ENCODE measurements around the gene HEYL.

HEYL gene

GRCh38 chr1:39639305-39640130 lies at the start of gene HEYL:
Gene HEYL (minus strand): TSS chr1:39639643. CDS start chr1:39639625, 18 bp downstream.
- Histone ChIP-seq H3K4me1 (ENCODE audit: control insufficient read depth, insufficient read depth, low read length) (no peaks in the 10 kb centered on the region), H3K27ac (ENCODE audit: low read depth, low read length) (peak within 1 kb of the TSS; percentile 43), H3K9ac (ENCODE audit: low read length) (no peak within 1 kb of the TSS), H3K27me3 (ENCODE audit: control insufficient read depth, insufficient read depth, low read length) (peaks cover 11% of the 10 kb centered on the region), H3K4me3 (ENCODE audit: low read length) (peak within 1 kb of the TSS; percentile 69), H3K36me3 (ENCODE audit: control insufficient read depth, insufficient read depth, low read length) (no peaks in the 10 kb centered on the region)

DNA sequence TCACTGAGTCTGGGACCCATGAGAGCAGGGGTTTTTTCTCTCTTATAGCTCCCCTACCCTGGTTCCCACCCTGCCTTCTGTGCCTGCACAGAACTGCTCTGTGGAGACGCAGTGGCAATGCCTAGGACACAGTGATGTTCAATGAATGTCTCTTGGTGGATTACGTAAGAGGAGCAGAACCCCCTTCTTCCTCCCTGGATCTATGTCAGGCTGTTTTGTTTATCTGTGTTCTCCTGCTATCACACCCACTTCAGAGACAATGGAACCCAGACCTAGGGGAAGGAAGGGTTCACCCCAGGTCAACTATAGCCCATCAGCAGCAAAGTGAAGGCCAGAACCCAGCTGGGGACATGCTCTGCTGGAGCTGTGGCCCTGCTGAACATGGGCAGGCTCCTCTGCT lies 49.8 kb upstream of the HEYL start:
- Histone ChIP-seq H3K27me3 (ENCODE audit: control insufficient read depth, insufficient read depth, low read length) (peaks cover 30% of the 10 kb centered on the region), H3K9ac (ENCODE audit: low read length) (no peak overlapping the region), H3K4me3 (ENCODE audit: low read length) (no peak overlapping the region), H3K36me3 (ENCODE audit: control insufficient read depth, insufficient read depth, low read length) (no peaks in the 10 kb centered on the region), H3K4me1 (ENCODE audit: control insufficient read depth, insufficient read depth, low read length) (peaks cover 2% of the 10 kb centered on the region), H3K27ac (ENCODE audit: low read depth, low read length) (no peak overlapping the region)

DNA sequence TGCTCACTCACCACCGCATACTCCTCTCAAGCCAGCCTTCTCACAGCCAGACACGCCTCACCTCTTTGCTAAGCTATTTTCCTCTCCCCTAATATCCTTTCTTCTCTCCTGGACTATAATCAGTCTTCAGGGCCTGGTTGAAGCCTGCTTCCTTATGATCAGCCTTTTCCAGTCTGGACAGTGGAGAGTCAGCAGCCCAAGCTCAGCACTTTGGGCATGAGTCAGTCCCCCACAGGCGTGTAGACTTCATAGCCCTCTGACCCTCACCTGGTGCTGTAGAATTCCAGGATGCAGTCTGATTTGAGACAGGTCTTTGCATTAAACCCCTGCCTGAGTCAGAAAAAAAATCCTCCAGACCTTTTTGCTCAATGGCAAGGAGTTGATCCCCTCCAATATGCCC lies 49.3 kb upstream of the HEYL start:
- Histone ChIP-seq H3K4me1 (ENCODE audit: control insufficient read depth, insufficient read depth, low read length) (peaks cover 2% of the 10 kb centered on the region), H3K9ac (ENCODE audit: low read length) (no peak overlapping the region), H3K4me3 (ENCODE audit: low read length) (no peak overlapping the region), H3K27ac (ENCODE audit: low read depth, low read length) (no peak overlapping the region), H3K27me3 (ENCODE audit: control insufficient read depth, insufficient read depth, low read length) (peaks cover 31% of the 10 kb centered on the region), H3K36me3 (ENCODE audit: control insufficient read depth, insufficient read depth, low read length) (no peaks in the 10 kb centered on the region)

GRCh38 chr1:39687243-39687642 lies 47.8 kb upstream of the HEYL start:
- Histone ChIP-seq H3K27me3 (ENCODE audit: control insufficient read depth, insufficient read depth, low read length) (peaks cover 33% of the 10 kb centered on the region), H3K4me3 (ENCODE audit: low read length) (no peak overlapping the region), H3K9ac (ENCODE audit: low read length) (no peak overlapping the region)

DNA sequence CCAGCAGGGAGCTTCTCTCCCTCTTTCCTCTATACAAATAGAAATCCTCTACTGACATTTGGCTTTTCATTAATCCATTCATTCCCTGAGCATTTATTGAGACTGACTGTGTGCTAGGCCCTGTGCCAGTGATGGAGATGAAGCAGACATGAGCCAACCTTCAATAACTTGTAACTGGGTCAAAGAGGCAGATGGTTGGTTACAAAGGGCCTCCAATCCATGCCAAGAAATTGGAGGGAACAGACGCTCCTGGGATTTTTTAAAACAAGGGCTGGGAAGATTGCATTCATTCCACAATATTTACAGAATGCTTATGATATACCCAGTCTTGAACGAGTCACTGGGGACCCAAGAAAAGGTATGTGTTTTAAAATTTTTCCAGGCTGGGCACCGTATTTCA lies 45.6 kb upstream of the HEYL start:
- H3K27ac ChIP-seq (ENCODE audit: low read depth, low read length) = no peak overlapping the region
- no peak overlapping the region for H3K4me3 ChIP-seq (ENCODE audit: low read length)
- no peak overlapping the region for H3K9ac ChIP-seq (ENCODE audit: low read length)
- no peaks in the 10 kb centered on the region for H3K4me1 ChIP-seq (ENCODE audit: control insufficient read depth, insufficient read depth, low read length)
- no peaks in the 10 kb centered on the region for H3K36me3 ChIP-seq (ENCODE audit: control insufficient read depth, insufficient read depth, low read length)
- H3K27me3 ChIP-seq (ENCODE audit: control insufficient read depth, insufficient read depth, low read length) = peaks cover 20% of the 10 kb centered on the region

More at GRCh38 chr1:39687243-39687642, 47.8 kb upstream of the HEYL start:
- H3K27ac ChIP-seq (ENCODE audit: low read depth, low read length) = no peak overlapping the region
- H3K4me1 ChIP-seq (ENCODE audit: control insufficient read depth, insufficient read depth, low read length) = peaks cover 1% of the 10 kb centered on the region
- no peaks in the 10 kb centered on the region for H3K36me3 ChIP-seq (ENCODE audit: control insufficient read depth, insufficient read depth, low read length)

GRCh38 chr1:39684313-39684664 lies 44.8 kb upstream of the HEYL start:
- Histone ChIP-seq H3K4me3 (ENCODE audit: low read length) (no peak overlapping the region), H3K9ac (ENCODE audit: low read length) (no peak overlapping the region), H3K4me1 (ENCODE audit: control insufficient read depth, insufficient read depth, low read length) (no peaks in the 10 kb centered on the region), H3K27ac (ENCODE audit: low read depth, low read length) (no peak overlapping the region), H3K36me3 (ENCODE audit: control insufficient read depth, insufficient read depth, low read length) (no peaks in the 10 kb centered on the region), H3K27me3 (ENCODE audit: control insufficient read depth, insufficient read depth, low read length) (peaks cover 14% of the 10 kb centered on the region)

- Histone ChIP-seq H3K36me3 (ENCODE audit: control insufficient read depth, insufficient read depth, low read length) (no peaks in the 10 kb centered on the region), H3K27me3 (ENCODE audit: control insufficient read depth, insufficient read depth, low read length) (peaks cover 13% of the 10 kb centered on the region), H3K9ac (ENCODE audit: low read length) (no peak overlapping the region), H3K4me3 (ENCODE audit: low read length) (no peak overlapping the region), H3K4me1 (ENCODE audit: control insufficient read depth, insufficient read depth, low read length) (no peaks in the 10 kb centered on the region), H3K27ac (ENCODE audit: low read depth, low read length) (no peak overlapping the region)
Observed at GRCh38 chr1:39683591-39684312, 44.3 kb upstream of the HEYL start.

GRCh38 chr1:39681999-39682398 lies 42.6 kb upstream of the HEYL start:
- Histone ChIP-seq H3K27me3 (ENCODE audit: control insufficient read depth, insufficient read depth, low read length) (peaks cover 8% of the 10 kb centered on the region), H3K4me3 (ENCODE audit: low read length) (no peak overlapping the region), H3K4me1 (ENCODE audit: control insufficient read depth, insufficient read depth, low read length) (no peaks in the 10 kb centered on the region), H3K9ac (ENCODE audit: low read length) (no peak overlapping the region), H3K36me3 (ENCODE audit: control insufficient read depth, insufficient read depth, low read length) (no peaks in the 10 kb centered on the region), H3K27ac (ENCODE audit: low read depth, low read length) (no peak overlapping the region)

- Histone ChIP-seq H3K9ac (ENCODE audit: low read length) (no peak overlapping the region), H3K27me3 (ENCODE audit: control insufficient read depth, insufficient read depth, low read length) (peaks cover 8% of the 10 kb centered on the region)
Observed at GRCh38 chr1:39681294-39681693, 41.9 kb upstream of the HEYL start.

DNA sequence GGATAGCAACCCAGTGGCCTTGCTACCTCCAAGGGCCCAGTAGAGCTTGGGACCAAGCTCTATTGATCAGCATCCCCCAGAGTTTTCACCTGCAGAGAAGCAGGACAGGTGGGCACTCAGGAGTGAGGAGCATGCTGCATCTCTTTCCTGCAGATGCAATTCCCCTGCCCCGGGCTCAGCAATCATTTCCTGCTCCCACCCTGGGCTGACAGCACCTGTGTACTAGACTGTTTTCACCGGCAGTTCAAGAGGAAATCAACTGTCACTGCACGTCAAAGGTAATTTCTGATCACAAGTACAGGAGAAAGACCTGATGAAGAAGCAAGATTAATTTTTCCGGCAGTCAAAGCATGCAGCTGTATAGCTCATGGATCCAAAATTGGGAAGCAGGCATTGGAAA lies 41.3 kb upstream of the HEYL start:
- H3K36me3 ChIP-seq (ENCODE audit: control insufficient read depth, insufficient read depth, low read length) = no peaks in the 10 kb centered on the region
- peaks cover 8% of the 10 kb centered on the region for H3K27me3 ChIP-seq (ENCODE audit: control insufficient read depth, insufficient read depth, low read length)
- H3K4me3 ChIP-seq (ENCODE audit: low read length) = no peak overlapping the region
- no peak overlapping the region for H3K9ac ChIP-seq (ENCODE audit: low read length)
- no peaks in the 10 kb centered on the region for H3K4me1 ChIP-seq (ENCODE audit: control insufficient read depth, insufficient read depth, low read length)
- no peak overlapping the region for H3K27ac ChIP-seq (ENCODE audit: low read depth, low read length)

More at GRCh38 chr1:39681294-39681693, 41.9 kb upstream of the HEYL start:
- H3K4me3 ChIP-seq (ENCODE audit: low read length) = no peak overlapping the region
- no peaks in the 10 kb centered on the region for H3K36me3 ChIP-seq (ENCODE audit: control insufficient read depth, insufficient read depth, low read length)
- no peaks in the 10 kb centered on the region for H3K4me1 ChIP-seq (ENCODE audit: control insufficient read depth, insufficient read depth, low read length)
- no peak overlapping the region for H3K27ac ChIP-seq (ENCODE audit: low read depth, low read length)

DNA sequence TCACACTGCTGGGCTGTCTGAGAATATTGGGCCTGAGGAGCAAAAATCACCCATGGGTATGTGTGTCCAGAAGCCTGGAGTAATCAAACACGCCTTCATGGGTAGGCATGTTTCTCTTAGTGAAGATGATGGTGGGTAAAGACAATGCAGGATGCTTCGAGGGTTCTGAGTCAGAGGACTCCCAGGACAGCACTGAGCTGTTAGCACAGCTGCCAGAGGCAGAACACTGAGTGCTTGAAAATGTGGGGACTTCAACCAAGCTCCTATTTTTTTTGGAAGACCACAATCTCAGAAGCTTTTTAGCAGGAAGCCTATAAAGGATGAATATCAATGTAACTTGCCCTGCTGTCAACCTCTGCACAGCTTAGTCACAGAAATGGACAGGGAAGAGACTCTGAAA lies 40.4 kb upstream of the HEYL start:
- Histone ChIP-seq H3K4me1 (ENCODE audit: control insufficient read depth, insufficient read depth, low read length) (no peaks in the 10 kb centered on the region), H3K36me3 (ENCODE audit: control insufficient read depth, insufficient read depth, low read length) (no peaks in the 10 kb centered on the region), H3K9ac (ENCODE audit: low read length) (no peak overlapping the region), H3K27me3 (ENCODE audit: control insufficient read depth, insufficient read depth, low read length) (peaks cover 8% of the 10 kb centered on the region), H3K4me3 (ENCODE audit: low read length) (no peak overlapping the region), H3K27ac (ENCODE audit: low read depth, low read length) (no peak overlapping the region)

DNA sequence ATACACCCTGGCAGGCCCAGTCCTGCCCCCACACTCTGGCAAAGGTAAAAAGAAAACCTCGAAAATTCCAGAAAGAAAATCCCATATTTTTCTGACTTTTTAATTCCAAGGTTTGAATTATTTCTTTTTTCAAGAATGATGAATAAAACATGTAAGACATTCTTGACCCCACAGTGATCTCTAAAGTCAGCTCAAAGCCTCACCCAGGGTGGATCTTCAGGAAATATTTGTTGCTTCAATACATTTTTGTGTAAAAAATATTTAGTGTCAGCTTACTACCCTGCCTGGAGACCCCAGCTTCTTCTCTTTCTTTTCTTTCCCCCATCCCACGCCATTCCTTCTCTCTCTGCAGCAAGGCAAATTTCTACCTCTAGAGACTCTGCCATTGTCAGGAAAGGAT lies 39.4 kb upstream of the HEYL start:
- Histone ChIP-seq H3K4me3 (ENCODE audit: low read length) (no peak overlapping the region), H3K9ac (ENCODE audit: low read length) (no peak overlapping the region), H3K36me3 (ENCODE audit: control insufficient read depth, insufficient read depth, low read length) (no peaks in the 10 kb centered on the region), H3K4me1 (ENCODE audit: control insufficient read depth, insufficient read depth, low read length) (no peaks in the 10 kb centered on the region), H3K27ac (ENCODE audit: low read depth, low read length) (no peak overlapping the region), H3K27me3 (ENCODE audit: control insufficient read depth, insufficient read depth, low read length) (peaks cover 4% of the 10 kb centered on the region)

DNA sequence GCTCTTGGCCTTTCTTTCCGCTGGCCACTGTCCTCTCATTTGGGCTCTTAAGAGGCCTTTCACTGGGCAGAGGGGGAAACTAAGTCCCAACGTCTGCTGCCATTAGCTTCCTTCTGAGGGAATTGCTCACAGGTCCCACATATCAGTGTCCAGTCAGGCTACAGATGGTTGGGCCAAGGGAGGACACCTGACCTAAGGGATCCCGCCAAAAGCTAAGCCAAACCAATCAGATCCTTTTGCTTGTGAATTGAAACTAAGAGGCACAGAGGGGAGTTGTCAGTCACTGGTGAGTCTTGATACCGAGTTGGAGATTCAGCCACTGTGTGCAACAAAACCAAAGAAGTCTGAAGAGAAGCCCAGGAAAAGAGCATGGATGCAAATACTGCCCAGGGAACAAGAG lies 38.2 kb upstream of the HEYL start:
- Histone ChIP-seq H3K36me3 (ENCODE audit: control insufficient read depth, insufficient read depth, low read length) (no peaks in the 10 kb centered on the region), H3K9ac (ENCODE audit: low read length) (no peak overlapping the region), H3K4me3 (ENCODE audit: low read length) (no peak overlapping the region), H3K27ac (ENCODE audit: low read depth, low read length) (no peak overlapping the region), H3K27me3 (ENCODE audit: control insufficient read depth, insufficient read depth, low read length) (no peaks in the 10 kb centered on the region), H3K4me1 (ENCODE audit: control insufficient read depth, insufficient read depth, low read length) (no peaks in the 10 kb centered on the region)
